Stimulated activated CD8-positive, alpha-beta memory T cell treated with anti-CD3 and anti-CD28 coated beads, Interleukin-2, amount 100 ng/mL, for 48 hours (primary cell): ENCODE measurements around the gene UAP1L1.
"Not testable (repeated sequence)": the region's sequence is repeated elsewhere in the genome, so short reads cannot be mapped to it uniquely, and the experiment has no call there.

Experiments
- DNase-seq, 2 donors: peaks; one replicate each; pipeline ENCODE4 v3.0.0-alpha.2; 2020; ENCODE audit warnings: low read depth in 2 of 2

UAP1L1 gene

DNA sequence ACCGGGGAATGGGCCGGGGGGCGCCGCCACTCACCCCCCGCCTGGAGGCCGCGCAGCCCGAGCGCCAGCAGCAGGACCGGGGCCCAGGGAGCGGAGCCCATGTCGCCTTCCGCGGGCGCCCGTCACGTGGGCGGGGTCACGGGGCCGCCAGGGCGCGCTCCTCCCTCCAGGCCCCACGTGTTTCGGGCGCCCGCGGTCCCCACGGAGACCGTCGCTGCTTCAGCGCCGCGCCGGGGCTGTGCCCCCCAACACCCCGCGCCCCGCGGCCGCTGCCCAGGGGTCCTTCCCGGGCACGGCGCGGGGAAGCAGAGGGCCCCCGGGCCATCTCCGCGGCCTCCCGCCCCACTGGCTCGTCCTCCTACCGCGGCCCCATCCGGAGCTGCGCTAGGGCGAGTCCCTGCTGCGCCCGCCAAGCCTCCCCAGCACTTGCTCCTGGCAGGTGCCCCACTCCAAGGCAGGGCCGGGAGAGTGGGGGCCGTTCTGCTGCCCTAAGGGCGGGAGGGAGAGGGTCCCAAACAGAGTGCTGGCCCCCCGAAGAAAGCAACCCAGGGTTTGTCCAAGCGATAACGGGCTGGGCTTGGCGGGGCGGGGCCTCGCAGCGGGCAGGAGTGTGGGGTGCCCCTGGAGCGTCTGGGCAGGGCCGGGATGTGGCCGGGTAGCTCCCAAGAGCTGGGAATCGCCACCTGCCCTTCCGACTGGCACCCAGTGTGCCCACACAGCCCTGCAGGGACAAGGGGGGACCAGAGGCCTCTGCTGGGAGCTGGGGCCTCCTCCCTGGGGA lies 37.5 kb downstream of the UAP1L1 start, which contains the start of gene DPP7:
TSS of gene DPP7 (minus strand) at position 121 of the 781 bp plus-strand sequence. CDS start at position 101, 20 bp downstream.
- peak; percentile 71 to 79 for DNase-seq

DNA sequence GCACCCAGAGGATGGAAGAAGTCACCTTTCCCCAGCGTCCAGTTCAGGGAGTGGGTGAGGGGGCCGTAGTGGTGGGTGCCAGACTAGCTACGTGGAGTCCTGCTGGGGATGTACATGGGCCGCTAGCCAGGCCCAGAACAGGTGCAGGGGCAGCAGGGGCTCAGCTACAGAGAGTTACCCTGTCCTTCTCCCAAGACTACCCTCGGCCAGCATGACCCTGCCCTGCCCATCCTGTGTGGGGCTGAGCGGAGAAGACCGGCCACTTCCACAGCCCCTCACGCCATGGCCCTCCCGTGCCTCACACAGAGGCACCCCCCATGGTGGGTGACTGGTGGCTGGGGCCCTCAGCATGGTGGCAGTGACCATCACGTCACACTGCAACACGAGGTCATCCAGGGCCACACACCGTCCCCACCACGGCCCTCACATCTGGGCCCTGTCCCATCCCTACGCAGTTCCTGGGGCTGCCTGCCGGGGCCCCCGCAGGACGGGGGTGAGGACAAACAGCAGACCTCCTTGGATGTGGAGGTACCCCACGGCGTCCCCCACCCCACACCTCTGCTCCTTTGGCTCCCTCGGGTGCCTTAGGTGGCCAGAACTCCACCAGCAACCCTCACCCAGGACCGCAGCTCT lies 38.2 kb downstream of the UAP1L1 start:
- no peak for DNase-seq

DNA sequence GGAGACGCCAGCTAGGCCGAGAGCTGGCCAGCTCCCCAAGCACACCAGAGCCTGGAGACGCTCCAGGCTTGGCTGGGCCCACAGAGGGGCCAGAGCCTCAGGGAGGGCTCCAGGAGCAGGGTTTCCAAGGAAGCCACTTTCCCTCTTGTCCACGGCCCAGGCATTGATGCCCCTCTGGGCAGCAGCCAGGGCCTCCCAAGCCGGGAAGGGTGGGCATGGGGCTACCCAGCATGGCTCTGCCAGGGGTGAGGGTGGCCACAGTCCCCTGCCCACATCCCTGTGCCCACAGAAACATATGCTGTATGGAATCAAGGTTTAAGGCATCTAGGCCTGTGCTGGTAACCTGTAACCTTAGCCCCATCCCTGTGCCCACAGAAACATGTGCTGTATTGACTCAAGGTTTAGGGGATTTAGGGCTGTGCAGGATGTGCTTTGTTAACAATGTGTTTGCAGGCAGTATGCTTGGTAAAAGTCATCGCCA lies 38.8 kb downstream of the UAP1L1 start:
- no peak for DNase-seq

DNA sequence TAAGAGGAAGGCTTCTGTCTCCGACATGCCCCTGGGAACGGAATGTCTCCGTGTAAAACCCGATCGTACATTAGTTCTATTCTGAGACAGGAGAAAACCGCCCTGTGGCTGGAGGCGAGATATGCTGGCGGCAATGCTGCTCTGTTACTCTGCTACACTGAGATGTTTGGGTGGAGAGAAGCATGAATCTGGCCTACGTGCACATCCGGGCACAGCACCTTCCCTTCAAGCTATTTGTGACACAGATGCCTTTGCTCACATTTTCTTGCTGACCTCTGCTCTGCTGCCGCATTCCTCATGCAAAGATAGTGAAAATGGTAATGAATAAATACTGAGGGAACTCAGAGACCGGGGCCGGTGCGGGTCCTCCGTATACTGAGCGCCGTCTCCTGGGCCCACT lies 39.4 kb downstream of the UAP1L1 start:
- DNase-seq, result no peak

DNA sequence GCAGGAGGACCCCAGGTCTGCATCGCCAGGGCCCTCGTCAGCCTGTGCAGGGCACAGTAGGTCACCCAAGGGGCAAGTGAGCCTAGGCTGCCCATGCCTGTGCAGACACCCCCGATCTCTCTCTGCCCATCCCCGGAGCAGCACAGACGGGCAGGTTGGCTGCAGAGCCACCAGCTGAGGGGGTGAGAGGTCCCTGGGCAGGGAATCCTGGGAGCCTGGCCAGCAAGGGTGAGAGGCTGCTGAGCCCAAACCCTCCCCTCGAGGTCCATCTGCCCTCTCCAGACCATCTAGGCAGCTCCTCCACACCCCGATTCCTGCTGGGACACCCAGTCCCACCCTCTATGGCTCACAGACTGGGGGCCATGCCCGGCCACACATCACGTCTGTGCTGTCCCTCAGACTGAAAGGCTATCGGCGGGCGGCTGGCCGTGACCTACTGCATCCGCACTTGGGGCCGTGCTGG lies 40.0 kb downstream of the UAP1L1 start:
- DNase-seq, result no peak

DNA sequence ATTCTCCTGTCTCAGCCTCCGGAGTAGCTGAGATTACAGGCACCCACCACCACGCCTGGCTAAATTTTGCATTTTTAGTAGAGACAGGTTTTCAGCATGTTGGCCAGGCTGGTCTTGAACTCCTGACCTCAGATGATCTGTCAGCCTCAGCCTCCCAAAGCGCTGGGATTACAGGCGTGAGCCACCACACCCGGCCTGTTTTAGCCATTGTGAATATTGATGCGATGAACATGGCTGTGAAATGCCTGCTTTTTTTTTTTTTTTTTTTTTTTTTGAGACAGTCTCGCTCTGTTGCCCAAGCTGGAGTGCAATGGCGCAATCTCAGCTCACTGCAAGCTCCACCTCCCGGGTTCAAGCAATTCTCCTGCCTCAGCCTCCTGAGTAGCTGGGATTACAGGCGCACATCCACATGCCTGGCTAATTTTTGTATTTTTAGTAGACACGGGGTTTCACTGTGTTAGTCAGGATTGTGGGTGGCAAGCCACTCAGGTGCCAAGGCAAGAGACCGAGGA lies 40.8 kb downstream of the UAP1L1 start:
- DNase-seq, result not testable (repeated sequence)

DNA sequence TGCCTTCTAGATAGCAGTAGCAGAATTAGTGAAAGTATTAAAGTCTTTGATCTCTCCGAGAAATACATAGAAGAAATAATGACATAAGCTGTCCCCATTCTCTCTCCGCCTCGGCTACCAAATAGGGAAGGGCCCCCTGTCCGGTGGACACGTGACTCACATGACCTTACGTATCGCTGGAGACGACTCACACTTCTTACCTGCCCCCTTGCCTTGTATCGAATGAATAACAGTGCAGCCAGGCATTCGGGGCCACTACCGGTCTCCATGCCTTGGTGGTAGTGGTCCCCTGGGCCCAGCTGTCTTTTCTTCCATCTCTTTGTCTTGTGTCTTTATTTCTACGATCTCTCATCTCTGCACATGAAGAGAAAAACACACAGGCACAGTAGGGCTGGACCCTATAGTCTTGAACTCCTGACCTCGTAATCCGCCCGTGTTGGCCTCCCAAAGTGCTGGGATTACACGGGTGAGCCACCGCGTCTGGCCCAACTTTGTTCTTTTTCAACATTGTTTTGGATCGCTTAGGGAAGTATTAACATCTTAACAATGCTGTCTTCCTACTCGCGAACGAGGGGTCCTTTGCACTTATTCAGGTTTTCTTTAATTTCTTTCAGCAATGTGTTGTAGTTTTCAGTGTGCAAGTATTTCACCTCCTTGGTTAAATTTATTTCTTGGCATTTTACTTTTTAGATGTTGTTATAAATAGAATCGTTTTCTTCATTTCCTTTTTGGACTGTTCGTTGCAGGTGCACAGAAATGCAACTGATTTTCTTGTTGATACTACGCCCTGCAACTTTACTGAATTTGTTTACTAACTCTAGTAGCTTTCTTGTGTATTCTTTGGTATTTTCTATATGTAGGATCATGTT lies 44.8 kb downstream of the UAP1L1 start:
- not testable (repeated sequence) for DNase-seq

DNA sequence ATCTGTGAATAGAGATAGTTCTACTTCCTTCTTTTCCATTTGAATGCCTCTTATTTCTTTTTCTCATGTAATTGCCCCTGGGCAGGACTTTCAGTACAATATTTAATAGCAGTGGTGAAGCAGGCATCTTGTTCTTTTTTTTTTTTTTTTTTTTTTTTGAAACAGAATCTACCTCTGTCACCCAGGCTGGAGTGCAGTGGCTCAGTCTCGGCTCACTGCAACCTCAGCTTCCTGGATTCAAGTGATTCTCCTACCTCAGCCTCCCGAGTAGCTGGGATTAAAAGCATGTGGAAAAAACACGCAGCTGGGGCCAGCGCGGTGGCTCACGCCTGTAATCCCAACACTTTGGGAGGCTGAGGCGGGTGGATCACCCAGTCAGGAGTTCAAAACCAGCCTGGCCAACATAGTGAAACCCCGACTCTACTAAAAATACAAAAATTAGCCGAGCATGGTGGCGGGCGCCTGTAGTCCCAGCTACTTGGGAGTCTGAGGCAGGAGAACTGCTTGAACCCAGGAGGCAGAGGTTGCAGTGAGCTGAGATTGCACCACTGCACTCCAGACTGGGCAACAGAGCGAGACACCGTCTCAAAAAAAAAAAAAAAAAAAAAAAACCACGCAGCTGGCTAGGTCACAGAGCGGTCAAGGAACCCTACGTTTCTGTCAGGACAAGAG lies 45.6 kb downstream of the UAP1L1 start:
- not testable (repeated sequence) for DNase-seq

DNA sequence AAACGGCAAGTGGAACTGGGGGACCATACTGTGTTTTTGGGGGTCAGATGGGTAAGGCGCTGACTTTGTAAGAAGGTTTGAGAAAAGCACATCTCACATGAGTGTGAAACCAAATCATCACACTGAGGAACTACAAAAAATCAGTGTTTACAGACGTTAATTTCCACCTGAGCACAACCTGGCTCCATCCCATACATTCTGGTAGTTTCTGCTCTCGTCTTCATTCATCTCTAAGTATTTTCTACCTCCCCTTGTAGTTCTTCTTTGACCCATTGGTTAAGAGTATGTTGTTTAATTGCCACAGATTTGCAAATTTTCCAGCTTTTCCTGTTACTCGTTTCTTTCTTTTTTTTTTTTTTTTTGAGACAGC lies 46.1 kb downstream of the UAP1L1 start:
- no peak for DNase-seq

DNA sequence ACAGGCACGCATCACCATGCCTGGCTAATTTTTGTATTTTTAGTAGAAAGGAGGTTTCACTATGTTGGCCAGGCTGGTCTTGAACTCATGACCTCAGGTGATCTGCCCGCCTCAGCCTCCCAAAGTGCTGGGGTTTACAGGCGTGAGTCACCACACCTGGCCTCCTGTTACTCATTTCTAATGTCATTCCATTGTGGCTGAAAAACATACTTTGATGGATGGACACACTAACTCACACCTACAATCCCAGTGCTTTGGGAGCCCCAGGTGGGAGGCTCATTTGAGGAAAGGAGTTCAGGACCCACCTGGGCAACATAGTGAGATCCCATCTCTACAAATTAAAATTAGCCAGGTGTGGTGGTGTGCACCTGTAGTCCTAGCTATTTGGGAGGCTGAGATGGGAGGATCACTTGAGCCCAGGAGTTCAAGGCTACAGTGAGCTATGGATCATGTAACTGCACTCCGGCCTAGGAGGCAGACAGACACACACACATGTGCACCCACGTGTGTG lies 46.7 kb downstream of the UAP1L1 start:
- DNase-seq, result not testable (repeated sequence)

DNA sequence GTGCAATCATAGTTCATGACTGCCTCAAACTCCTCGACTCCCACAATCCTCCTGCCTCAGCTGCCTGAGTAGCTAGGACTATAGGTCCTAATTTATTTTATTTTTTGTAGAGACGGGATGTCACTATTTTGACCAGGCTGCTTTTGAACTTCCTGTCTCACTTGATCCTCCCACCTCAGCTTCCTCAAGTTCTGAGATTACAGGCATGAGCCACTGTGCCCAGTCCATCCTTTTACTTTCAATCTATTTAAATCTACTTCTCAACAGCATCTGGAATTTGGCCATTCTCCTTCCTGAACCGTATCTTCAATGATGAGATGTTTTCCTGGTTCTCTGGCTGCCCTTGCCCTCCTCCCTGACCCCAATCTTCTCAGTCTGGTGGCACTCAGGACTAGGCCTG lies 49.5 kb downstream of the UAP1L1 start:
- no peak for DNase-seq

DNA sequence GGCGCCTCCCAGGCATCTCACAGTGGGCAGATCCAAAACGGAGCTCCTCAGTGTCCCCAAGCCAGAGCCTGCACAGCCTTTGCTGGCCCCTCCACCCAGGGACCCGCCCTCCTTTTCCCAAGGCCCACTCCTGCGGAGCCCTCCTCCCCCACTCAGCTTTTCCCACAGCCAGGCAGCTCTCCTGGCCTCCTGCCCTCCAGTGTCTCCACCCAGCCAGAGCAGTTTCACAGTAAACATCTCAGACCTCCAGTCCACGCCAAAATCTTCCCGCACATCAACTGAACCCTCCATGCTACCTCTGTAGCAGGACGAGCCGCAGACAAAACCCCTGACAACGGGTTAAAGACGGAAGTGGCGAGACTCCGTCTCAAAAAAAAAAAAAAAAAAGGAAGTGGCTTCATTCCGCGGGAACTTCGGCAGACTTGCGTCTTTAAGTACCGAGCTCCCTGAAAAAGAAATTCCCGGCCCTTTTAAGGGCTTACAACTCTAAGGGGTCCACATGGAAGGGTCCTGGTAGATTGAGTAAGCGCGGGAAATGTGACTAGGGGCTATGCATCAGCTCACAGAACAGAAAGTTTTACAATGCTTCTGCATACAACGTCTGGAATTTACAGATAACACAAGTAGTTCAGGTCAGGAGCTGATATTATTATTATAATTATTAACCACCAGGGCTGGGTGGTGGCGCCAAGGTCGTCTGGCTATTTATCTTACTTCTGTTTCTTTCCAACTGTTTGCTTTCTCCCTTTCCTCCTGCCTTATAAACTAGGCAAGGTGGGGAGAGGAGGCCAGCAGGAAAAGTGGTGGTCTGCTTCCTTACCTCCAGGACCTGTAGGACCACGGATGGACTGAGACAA lies 50.2 kb downstream of the UAP1L1 start:
- no peak for DNase-seq

DNA sequence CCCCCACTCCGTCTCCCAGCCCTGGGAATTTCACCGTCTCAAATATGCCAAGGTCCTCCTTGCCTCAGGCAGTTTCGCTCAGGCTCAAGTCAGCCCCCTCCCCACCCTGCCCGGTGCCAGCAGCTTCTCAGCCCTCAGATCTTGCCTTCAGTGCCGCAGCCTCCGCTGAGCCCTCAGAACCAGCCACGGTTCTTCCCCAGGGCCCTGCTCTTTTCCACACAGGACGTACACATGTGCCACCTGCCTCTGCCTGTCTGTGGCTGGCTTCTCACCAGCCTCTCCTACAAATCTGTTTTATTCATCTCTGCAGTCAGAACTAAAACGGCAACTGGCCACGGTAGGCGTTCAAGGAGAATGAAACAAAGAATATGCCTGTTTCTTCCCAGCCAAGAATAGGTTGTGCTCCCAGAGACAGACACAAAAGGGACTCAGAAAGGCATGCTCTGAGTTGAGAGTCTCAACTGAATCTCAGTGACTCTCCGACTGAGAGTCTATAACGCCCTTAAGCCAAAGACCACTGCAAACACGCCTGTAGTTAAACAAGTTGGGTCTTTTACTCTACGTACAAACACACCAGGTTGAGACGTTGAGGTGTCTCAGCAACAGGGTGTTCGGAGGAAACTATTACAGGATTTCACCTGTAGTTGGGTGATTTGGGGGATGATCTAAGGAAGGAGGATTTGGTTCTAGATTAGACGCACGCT lies 51.0 kb downstream of the UAP1L1 start:
- no peak for DNase-seq

DNA sequence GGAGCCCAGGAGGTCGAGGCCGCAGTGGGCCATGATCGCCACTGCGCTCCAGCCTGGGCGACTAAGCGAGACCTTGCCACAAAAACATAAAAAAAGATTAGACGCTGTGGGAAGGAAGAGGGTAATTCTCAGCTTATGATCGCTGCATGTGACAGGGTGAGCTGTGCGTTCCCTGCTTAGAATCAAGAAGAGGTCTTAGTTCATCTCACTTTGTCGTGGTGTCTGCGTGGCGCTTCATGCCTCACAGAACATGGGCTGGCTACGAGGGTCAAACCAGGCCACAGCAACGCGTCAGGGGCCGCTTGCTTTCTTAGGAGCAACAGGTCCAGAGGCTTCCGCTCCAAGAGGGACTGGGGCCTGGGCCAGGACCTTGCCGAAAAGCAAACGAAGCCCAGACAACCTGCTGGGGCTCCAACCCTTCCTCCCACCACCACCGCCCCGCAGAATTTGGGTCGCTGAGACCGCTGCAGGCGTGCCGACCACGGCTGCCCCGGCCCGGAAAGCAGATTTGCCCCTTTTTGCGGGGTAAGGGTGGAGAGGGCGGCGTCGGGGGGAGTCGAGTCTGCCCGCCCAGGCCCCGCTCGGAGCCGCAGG lies 51.6 kb downstream of the UAP1L1 start:
- DNase-seq, result no peak

DNA sequence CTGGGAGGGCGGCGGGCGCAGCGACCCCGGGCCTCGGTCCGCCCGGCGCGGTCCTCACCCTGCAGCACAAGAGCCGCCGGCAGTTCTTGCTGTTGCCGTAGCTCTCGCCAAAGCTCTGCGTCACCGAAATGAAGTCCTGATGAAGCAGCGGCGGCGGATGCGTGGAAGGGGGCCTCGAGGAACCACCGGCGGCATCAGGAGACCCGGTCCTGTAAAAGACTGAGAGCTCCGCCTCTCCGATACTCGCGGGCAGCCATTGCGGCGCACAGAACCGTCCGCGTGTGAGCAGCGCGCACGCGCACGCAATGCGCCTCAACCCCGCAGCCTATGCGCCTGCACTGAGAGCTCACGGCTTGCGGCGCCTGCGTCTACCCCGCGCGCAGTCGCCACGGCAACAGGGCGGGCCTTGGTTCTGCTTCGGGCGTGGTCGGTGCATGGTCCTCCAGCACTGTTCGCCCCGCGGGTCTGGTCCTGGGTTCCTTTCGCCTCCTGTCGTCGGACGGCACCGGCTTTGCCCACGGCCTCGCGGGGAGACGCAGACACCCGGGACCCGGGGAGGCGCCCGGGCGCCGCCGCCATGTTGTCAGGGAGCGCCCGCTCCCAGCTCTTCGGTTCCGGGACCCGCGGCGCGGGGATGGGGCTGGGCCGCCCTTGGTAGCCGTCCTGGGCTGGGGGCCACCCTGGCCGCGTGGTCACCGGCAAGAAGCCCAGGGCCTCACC lies 52.3 kb downstream of the UAP1L1 start:
- DNase-seq, result peak; percentile 85

DNA sequence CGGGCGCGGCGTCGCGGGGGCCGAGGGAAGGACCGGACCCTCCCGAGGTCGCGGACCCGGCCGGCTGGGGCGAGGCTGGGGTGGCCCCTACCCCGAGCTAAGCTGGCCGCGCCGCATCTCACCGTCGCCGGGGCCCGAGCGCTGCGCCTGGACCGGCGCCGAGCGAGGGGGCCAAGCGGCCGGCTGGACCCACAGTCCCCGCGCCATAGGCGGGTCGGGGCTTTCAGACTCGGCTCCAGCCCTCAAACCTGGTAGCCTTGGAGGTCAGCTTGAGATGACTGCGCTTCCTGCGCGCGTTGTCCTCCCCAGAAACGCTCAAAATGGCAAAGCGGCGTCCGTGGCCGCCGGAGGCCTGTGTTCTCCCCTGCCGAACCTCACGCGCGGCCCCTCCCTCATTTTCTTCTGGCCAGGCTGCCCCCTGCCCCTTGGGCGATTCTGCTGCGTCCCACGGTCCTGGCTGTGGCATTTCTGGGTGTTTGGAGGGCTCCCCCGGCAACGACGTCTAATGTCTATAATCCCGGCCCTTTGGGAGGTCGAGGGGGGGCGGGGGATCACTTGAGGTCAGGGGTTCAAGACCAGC lies 52.9 kb downstream of the UAP1L1 start:
- DNase-seq, result no peak
